HG02642 (cell line): ENCODE results near the gene SPATA3.
"Not testable (repeated sequence)": the region's sequence is repeated elsewhere in the genome, so short reads cannot be mapped to it uniquely, and the experiment has no call there.

Experiments used
- ATAC-seq: cut with Tn5 transposase; IDR thresholded peaks from one replicate; pipeline ENCODE4 v1.9.1; 2021; ENCODE audit warnings: mild to moderate bottlenecking; ENCODE audit not compliant: unreplicated experiment, poor library complexity

SPATA3 gene

GRCh38 chr2:231015926-231016325 lies 20.0 kb downstream of the SPATA3 start:
- ATAC-seq = no peak

GRCh38 chr2:231016566-231017230 lies 20.8 kb downstream of the SPATA3 start:
- no peak for ATAC-seq

DNA sequence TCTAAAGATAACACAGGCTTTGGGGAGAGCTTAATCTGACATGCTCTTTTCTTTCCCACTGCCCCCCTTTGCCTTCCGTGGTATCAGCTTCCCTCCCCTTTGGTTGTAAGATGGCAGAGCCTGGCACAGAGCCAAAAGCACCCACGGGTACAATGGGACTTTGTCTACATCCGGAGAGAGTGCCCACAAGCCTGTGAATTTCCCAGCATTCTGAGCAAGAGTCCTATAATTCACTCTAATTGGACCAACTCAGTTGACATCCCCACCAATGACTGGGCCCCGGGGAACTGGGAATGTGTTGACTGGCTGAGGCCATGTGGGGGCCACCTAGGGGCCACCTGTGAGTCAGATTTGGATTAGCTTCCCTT lies 21.3 kb downstream of the SPATA3 start:
- no peak for ATAC-seq

GRCh38 chr2:231018184-231018583 lies 22.3 kb downstream of the SPATA3 start:
- ATAC-seq = no peak

- not testable (repeated sequence) for ATAC-seq
These were observed 29.1 kb downstream of the SPATA3 start for GRCh38 chr2:231025059-231025458.

DNA sequence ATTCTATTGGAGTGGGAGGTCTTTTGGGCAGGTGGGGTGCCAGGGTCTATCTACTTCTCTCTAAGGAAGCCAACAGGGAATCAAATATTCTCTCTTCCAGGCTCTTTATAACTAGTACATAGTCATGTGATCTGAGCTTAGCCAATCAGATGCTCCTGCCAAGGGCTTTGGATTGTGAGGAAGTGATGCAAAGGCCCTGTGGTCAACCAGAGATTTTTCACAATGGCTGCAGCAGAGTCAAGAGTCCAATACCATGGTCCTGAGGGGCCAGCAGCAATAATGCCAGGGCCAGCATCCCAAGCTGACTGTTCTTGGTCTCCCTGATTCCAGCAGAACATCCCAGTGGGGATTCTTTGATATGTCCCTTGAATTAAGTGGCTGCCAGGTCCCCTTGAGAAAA lies 33.0 kb downstream of the SPATA3 start:
- no peak for ATAC-seq

- no peak for ATAC-seq
These were observed 33.6 kb downstream of the SPATA3 start for GRCh38 chr2:231029563-231029962.

DNA sequence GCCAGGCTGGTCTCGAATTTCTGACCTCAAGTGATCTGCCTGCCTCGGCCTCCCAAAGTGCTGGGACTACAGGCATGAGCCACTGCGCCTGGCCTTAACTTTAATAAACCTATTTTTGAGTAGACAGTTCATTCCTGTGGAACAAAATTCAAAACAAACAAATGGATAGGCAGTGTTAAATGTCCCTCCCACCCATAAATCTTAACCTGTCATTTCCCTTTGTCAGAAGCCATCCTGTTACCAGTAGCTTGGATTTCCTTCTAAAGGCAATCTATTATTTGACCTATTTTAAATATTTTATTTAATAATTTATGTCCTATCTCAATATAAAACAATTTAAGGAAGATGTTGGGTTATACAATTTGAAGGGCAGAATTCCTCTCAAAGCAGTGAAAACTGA lies 34.8 kb downstream of the SPATA3 start:
- no peak for ATAC-seq

DNA sequence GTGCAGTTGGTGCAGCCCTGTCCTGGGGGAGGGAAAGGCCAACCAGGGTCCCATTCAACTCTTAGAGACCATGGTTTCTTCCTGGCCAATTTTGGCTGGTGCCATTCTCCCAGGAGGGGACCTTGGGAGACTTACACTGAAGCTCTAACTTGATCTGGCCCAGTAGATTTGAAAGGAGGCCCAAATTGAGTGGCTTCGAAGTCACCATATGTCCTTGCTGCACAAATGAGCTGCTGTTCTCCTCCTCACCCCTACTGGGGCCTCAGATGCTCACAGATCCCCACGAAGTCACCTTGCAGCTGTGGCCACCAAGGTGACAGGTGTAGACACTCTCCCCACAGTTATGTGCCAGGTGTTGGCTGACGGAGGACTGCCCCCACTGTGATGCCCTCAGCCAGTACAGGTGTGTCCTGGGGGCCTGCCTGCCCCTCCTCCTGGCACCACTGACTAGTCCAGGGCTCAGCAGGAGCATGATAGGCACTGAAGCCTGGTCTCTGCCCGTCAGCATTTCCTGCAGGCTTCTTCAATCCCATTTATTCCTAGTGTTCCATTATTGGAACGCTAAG lies 36.7 kb downstream of the SPATA3 start:
- no peak for ATAC-seq

DNA sequence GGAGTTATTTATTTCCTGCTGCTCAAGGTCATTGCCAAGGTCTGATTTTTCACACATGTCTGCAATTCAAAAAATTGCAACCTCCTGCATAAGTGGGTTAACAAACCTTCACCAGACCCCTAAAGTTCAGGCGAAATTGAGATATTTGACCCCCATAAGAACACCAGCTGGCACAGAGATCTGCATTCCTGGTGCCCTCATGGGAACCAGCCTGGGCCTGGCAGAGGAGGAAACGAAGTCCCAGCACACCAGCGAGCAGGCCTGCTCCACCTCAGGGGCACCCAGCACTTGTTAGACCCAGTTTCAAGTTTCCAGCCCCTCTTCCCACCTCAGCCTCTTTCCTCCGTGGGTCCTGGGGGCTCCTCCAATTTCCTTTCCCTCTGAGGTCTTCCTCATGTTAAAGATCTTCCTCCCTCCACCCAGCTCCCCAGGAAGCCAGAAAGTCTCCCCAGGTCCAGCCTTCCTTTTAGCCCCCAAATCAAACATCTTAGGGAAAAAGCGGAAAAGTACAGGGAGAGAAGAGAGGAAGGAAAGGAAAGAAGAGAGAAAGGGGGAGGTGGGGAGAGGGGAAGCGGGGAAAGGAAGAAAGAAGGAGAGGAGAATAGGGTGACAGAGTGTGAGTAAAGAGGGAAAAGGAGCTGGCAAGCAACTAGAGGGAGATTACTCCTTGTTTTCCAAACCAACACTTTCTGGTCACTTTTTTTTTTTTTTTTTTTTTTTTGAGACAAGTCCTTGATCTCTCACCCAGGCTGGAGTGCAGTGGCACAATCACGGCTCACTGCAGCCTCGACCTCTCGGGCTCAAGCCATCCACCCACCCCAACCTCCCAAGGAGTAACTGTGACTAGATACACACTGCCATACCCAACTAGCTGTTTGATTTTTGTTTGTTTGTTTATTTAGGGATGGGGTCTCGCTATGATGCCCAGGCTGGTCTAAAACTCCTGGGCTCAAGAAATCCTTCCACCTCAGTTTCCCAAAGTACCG lies 37.5 kb downstream of the SPATA3 start:
- ATAC-seq = no peak

- no peak for ATAC-seq
These were observed 38.5 kb downstream of the SPATA3 start for GRCh38 chr2:231034291-231034882.

- ATAC-seq = no peak
These were observed 40.2 kb downstream of the SPATA3 start for GRCh38 chr2:231036131-231036530.

DNA sequence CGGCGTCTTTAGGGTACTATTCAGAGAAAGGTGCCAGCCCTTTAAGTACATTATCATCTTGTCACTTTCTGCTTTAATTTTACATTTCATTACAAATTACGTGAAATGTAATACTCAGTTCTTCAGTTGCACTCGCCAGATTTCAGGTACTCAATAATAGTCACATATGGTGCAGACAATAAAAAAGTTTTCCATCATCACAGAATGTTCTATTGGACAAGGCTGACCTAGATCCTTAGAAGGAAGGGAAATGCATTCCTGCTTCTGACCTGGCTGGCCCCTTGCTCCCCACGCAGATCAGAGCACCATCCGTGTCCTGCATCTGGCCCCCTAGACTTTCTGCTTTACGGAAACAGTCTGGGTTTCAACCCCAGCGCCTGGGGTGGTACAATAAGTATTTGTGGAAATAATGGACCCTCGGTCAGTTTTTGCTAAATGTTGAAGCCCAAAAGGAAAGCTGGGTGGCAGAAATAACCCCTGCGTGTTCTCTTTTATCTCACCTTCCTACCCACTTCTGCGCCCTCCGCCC lies 40.7 kb downstream of the SPATA3 start:
- ATAC-seq = no peak

DNA sequence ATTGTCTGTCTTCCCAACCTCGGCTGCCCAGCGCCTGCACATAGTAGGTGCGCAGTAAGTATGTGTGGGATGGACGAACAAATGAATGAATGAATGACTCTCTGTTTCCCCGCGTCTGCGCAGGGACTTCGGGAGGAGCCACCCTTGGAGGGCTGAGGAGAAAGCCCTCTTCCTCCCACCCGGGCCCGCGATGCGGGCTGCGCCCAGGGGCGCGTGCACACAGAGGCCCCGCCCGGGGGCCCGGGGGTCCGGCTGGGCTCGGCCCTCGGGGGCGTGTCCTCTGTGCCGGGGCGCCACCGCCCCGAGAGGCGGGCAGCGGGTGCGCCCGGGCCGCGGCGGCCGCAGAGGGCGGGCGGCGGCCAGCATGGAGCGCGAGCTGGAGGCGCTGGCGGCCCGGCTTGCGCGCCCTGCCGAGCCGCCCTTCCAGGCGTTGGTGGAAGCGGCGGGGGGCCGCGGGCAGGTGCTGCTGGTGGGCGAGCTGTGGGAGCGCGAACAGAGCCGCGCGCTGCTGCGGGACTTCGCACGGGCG lies 41.3 kb downstream of the SPATA3 start, which contains the start of gene C2orf72:
Gene C2orf72 (plus strand): TSS at position 322 of the 529 bp plus-strand sequence. CDS start 43 bp downstream, at position 365.
- no peak for ATAC-seq

DNA sequence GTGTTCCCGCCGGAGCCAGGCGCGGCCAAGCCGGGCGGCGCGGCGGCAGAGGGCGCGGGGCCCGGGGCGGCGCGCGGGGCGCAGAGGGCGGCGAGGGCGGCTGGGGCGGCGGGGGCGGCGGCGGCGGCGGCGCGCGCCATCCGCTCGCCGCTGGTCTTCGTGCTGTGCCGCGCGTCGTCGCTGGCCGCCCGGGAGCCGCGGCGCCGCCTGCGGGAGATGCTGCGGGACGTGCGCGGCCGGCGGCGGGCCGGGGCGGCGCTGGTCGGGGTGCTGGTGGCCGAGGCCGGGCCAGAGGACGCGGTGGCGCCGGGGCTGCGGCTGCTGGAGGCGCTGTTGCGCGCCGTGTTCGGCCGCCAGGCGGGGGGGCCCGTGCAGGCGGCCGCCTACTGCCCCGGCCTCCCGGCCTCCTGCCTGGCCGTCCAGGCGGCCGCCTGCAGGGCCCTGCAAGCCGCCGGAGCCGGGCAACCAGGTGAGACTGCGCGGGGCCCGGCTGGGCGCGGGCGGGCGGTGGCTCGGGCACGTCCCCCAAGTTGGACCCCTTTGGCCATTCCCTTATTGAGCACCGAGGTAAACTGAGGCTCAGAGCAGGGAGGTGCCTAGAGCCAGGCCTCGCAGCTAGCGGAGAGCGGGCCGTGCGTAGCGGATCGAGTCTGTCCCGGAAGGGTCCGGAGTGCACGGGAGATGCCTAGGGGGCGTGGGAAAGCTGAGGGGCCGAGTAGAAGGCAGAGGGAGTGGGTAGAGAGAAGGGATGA lies 42.0 kb downstream of the SPATA3 start:
- ATAC-seq = no peak

DNA sequence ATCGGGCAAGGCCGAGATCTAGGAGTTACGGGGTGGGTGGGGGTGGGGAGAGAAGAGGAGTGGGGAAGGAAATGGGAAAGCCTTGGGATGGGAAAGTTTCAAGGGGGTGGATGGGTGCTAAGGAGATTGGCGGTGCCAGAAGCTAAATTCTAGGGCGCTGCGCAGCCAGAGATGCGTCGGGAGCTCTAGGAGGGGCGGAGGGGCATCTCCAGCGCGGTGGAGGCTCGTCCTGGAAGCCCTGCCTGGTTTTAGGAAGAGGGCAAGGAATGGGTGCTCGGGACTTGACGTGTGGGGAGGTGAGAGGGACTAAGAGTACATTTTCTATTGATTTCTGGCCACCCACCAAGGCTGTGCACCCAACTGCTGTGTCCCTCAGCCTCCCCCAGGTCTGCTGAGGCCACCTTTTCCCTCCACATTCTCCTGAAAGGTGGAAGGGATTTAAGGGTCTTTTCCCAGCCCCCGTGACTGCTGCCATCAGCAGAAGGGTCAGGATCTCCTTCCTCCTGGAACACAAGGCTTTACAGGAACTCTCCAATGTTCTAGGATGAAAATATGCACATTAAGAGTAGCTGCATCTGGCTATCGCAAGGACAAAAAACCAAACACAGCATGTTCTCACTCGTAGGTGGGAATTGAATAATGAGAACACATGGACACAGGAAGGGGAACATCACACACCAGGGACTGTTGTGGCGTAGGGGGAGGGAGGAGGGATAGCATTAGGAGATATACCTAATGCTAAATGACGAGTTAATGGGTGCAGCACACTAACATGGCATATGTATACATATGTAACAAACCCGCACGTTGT lies 42.8 kb downstream of the SPATA3 start:
- no peak for ATAC-seq

- ATAC-seq = no peak
These were observed 43.4 kb downstream of the SPATA3 start for GRCh38 chr2:231039294-231039664.

GRCh38 chr2:231039821-231040364 lies 44.0 kb downstream of the SPATA3 start:
- no peak for ATAC-seq
